ENCODE results near the gene CYBC1. TPM values are rescaled to one million over a fixed set of nuclear protein-coding genes. Genes with fewer than 3 reads are reported as not detected.

The CYBC1 gene
- total RNA-seq, 1 experiment from 2014 or later, result 174 TPM

DNA sequence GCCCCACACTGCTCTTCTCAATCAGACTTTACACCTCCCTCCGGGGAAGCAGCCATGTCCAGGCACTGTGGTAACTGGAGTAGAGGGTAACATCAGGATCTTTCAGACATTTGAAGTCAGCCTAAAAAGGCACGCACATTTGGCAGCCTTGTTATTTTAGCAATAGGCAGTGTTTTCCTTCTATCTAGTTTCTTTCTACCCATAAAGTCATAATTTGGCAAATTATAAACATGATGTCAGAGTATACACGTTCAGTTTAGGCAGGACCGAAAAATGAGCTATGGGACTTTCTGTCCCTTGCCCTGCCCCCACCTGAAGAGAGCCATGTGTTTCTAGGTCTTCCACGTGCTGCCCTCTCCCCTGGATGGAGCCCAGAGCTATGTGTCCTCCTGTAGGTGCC, 29.1 kb upstream of the CYBC1 start:
- H3K27ac ChIP-seq (ENCODE audit: low read length), result no peak overlapping the region
- 0 out of 2 replicates have a peak, but pooled peaks cover 1% of the 10 kb centered on the region for H3K36me3 ChIP-seq (ENCODE audit: control insufficient read depth, insufficient read depth, low read length)
- no peak overlapping the region for H3K4me3 ChIP-seq (ENCODE audit: low read depth in 2 of 2, low read length in 2 of 2)
- DNase-seq (ENCODE audit: low read depth, low spot score) (no peak), ATAC-seq (no peak)
- CTCF ChIA-PET, result no interaction called here
- no peaks in the 10 kb centered on the region for H3K27me3 ChIP-seq (ENCODE audit: control insufficient read depth, insufficient read depth, low read length)
- TF ChIP-seq SIN3A (IDR thresholded peaks at IDR 0.05; ENCODE audit: borderline replicate concordance, insufficient read depth, low read depth, low read length) (no peak), POLR2AphosphoS5 (IDR thresholded peaks at IDR 0.05; ENCODE audit: low read depth, low read length) (no peak), TCF7L2 (IDR thresholded peaks at IDR 0.05; ENCODE audit: low read depth, low read length) (no peak)
- TF ChIP-seq, protein P1, sequence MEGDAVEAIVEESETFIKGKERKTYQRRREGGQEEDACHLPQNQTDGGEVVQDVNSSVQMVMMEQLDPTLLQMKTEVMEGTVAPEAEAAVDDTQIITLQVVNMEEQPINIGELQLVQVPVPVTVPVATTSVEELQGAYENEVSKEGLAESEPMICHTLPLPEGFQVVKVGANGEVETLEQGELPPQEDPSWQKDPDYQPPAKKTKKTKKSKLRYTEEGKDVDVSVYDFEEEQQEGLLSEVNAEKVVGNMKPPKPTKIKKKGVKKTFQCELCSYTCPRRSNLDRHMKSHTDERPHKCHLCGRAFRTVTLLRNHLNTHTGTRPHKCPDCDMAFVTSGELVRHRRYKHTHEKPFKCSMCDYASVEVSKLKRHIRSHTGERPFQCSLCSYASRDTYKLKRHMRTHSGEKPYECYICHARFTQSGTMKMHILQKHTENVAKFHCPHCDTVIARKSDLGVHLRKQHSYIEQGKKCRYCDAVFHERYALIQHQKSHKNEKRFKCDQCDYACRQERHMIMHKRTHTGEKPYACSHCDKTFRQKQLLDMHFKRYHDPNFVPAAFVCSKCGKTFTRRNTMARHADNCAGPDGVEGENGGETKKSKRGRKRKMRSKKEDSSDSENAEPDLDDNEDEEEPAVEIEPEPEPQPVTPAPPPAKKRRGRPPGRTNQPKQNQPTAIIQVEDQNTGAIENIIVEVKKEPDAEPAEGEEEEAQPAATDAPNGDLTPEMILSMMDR (IDR thresholded peaks at IDR 0.05), result no peak
- TF ChIP-seq, protein P2, sequence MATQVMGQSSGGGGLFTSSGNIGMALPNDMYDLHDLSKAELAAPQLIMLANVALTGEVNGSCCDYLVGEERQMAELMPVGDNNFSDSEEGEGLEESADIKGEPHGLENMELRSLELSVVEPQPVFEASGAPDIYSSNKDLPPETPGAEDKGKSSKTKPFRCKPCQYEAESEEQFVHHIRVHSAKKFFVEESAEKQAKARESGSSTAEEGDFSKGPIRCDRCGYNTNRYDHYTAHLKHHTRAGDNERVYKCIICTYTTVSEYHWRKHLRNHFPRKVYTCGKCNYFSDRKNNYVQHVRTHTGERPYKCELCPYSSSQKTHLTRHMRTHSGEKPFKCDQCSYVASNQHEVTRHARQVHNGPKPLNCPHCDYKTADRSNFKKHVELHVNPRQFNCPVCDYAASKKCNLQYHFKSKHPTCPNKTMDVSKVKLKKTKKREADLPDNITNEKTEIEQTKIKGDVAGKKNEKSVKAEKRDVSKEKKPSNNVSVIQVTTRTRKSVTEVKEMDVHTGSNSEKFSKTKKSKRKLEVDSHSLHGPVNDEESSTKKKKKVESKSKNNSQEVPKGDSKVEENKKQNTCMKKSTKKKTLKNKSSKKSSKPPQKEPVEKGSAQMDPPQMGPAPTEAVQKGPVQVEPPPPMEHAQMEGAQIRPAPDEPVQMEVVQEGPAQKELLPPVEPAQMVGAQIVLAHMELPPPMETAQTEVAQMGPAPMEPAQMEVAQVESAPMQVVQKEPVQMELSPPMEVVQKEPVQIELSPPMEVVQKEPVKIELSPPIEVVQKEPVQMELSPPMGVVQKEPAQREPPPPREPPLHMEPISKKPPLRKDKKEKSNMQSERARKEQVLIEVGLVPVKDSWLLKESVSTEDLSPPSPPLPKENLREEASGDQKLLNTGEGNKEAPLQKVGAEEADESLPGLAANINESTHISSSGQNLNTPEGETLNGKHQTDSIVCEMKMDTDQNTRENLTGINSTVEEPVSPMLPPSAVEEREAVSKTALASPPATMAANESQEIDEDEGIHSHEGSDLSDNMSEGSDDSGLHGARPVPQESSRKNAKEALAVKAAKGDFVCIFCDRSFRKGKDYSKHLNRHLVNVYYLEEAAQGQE (IDR thresholded peaks at IDR 0.05; ENCODE audit: insufficient read depth in 1 of 2, low read depth in 2 of 2, low read length in 1 of 2), result no peak
- POLR2A ChIA-PET, result no interaction called here
- H3K4me1 ChIP-seq (ENCODE audit: control insufficient read depth, insufficient read depth, low read length), result no peaks in the 10 kb centered on the region
- in situ Hi-C loops (cut with HindIII; ENCODE audit: low pct_unique_long_range_greater_than_20kb, low sequenced_read_pairs), result no loop called here
- BruUV-seq (replicated peaks), result no TSS peak
- no peaks in the 10 kb centered on the region for H3K9me3 ChIP-seq (ENCODE audit: control insufficient read depth, insufficient read depth, low read depth, low read length)
- intact Hi-C loops (cut with micrococcal nuclease; ENCODE audit: unreplicated experiment), result no loop called here

DNA sequence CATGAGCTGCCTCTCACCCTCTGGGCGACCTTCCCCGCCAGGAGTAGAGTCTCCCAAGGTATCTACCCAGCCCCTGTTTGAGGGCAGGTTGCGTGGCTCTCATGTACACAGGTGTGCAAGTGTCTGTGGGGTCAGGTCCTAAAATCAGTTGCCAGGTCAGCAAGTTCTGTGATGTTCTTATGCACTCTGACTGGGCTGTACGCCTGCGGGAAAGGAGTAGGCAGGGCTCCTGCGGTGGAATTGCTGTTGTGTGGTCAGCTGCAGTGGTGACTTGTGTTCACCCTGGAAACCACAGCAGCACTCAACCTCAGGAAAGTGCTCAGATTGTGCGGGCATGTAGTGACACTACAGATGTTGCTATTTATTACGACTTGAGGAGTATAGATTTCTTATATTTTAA, 27.4 kb upstream of the CYBC1 start:
- intact Hi-C loops (cut with micrococcal nuclease; ENCODE audit: unreplicated experiment) (no loop called here), in situ Hi-C loops (cut with HindIII; ENCODE audit: low pct_unique_long_range_greater_than_20kb, low sequenced_read_pairs) (no loop called here)
- 0 out of 2 replicates have a peak, but pooled peaks cover 3% of the 10 kb centered on the region for H3K36me3 ChIP-seq (ENCODE audit: control insufficient read depth, insufficient read depth, low read length)
- no peak for ATAC-seq
- TF ChIP-seq TCF7L2 (IDR thresholded peaks at IDR 0.05; ENCODE audit: low read depth, low read length), result no peak
- TF ChIP-seq SIN3A (IDR thresholded peaks at IDR 0.05; ENCODE audit: borderline replicate concordance, insufficient read depth, low read depth, low read length), result no peak
- TF ChIP-seq POLR2AphosphoS5 (IDR thresholded peaks at IDR 0.05; ENCODE audit: low read depth, low read length), result no peak
- TF ChIP-seq, protein P1 (IDR thresholded peaks at IDR 0.05), result no peak
- TF ChIP-seq, protein P2 (IDR thresholded peaks at IDR 0.05; ENCODE audit: insufficient read depth in 1 of 2, low read depth in 2 of 2, low read length in 1 of 2), result no peak
- H3K27ac ChIP-seq (ENCODE audit: low read length), result no peak overlapping the region
- POLR2A ChIA-PET, result interaction anchor here (0.6 kb wide), 1 partner anchor 98 kb away, joined by 6 read pairs; no protein-coding TSS in a partner anchor
- no peaks in the 10 kb centered on the region for H3K9me3 ChIP-seq (ENCODE audit: control insufficient read depth, insufficient read depth, low read depth, low read length)
- no TSS peak for BruUV-seq (replicated peaks)
- no peaks in the 10 kb centered on the region for H3K4me1 ChIP-seq (ENCODE audit: control insufficient read depth, insufficient read depth, low read length)
- H3K27me3 ChIP-seq (ENCODE audit: control insufficient read depth, insufficient read depth, low read length), result no peaks in the 10 kb centered on the region
- H3K4me3 ChIP-seq (ENCODE audit: low read depth in 2 of 2, low read length in 2 of 2), result no peak overlapping the region
- DNase-seq (ENCODE audit: low read depth, low spot score), result no peak
- CTCF ChIA-PET, result no interaction called here

Measured in Panc1 (cell line).